Lower lobe of right lung (tissue), 2 donors: Measurements from ENCODE around the gene COX4I2. TPM values are rescaled to one million over a fixed set of nuclear protein-coding genes. Genes with fewer than 3 reads are reported as not detected.
A peak's percentile ranks its signal among the peaks of the same experiment; 100 is the strongest.

ENCODE experiments used
- ATAC-seq, 2 donors: fragments of 200-7000 bp; cut with Tn5 transposase; one replicate each; pipeline ENCODE4 v1.9.1; 2020 to 2022; ENCODE audit warnings: mild to moderate bottlenecking in 2 of 2, moderate library complexity in 2 of 2
- DNase-seq: peaks from one replicate; pipeline ENCODE4 v3.0.0-alpha.2; 2020
- H3K27ac ChIP-seq: fragments of 200-600 bp; one replicate; pipeline ENCODE4 v1.8.0; 2022
- H3K27me3 ChIP-seq: fragments of 200-600 bp; one replicate; pipeline ENCODE4 v1.8.0; 2022; ENCODE audit warnings: low read depth
- H3K36me3 ChIP-seq: fragments of 200-600 bp; one replicate; pipeline ENCODE4 v1.8.0; 2022; ENCODE audit warnings: mild to moderate bottlenecking
- H3K4me1 ChIP-seq: fragments of 200-600 bp; one replicate; pipeline ENCODE4 v1.8.0; 2022
- H3K4me3 ChIP-seq: fragments of 200-600 bp; one replicate; pipeline ENCODE4 v1.8.0; 2022; ENCODE audit warnings: mild to moderate bottlenecking
- H3K9me3 ChIP-seq: fragments of 200-600 bp; one replicate; pipeline ENCODE4 v1.8.0; 2022
- CTCF ChIP-seq: fragments of 200-600 bp; IDR thresholded peaks from one replicate; pipeline ENCODE4 v1.8.0; 2022; ENCODE audit warnings: antibody characterized with exemption, mild to moderate bottlenecking
- intact Hi-C: fragments of 100-400 bp; cut with DNase I; formaldehyde crosslinking; loops from one replicate; pipeline ENCODE4 v1.11.0; 2022
- total RNA-seq: library from RNA; stranded (reverse); fragmentation: NEBNext Ultra II Directional; extraction: Animal tissue kit (Norgen Biotek cat#: 25700); gene quantifications from one replicate; pipeline ENCODE4 v1.2.1, GENCODE V29; 2021
- donor health status: DM: no; HTN: yes; CAD: no; lungs with severe emphysema.

The COX4I2 gene
- total RNA-seq, 1 donor from 2014 or later, result 17.1 TPM

GRCh38 chr20:31632548-31633338, 5.0 kb upstream of the COX4I2 start:
- intact Hi-C loops, result no loop called here
- peak; percentile 4 to 8 for ATAC-seq
- Histone ChIP-seq H3K4me3 (no peak overlapping the region), H3K27me3 (no peaks in the 10 kb centered on the region), H3K9me3 (no peaks in the 10 kb centered on the region), H3K27ac (peak overlapping the region; percentile 56), H3K4me1 (peaks cover 5% of the 10 kb centered on the region), H3K36me3 (no peaks in the 10 kb centered on the region)
- no peak for DNase-seq
- TF ChIP-seq CTCF, result no peak

DNA sequence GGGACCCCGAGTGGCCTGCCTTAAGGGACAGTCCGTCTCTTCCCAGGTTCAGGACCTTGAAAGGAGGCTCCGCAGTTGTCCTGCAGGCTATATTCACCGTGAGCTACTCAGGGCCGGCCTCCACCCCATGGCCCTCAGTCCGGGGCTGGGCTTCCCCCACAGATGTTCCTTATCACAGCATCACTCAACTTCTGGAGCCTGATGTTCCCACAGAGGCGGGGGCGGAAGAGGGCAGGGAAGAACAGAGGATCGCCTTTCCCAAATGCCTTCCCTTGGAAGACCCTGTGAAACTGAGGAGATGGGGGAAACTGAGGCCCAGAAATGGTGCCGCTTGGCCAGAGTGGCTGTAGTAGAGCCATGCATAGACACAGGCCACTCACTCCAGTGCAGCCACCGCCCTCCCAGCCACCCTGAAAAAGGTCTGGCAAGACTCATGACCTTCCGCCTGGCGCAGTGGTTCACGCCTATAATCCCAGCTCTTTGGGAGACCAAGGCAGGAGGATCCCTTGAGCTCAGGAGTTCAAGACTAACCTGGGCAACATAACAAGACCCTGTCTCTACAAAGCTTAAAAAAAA, 4.3 kb upstream of the COX4I2 start:
- H3K27me3 ChIP-seq, result no peaks in the 10 kb centered on the region
- H3K36me3 ChIP-seq, result no peaks in the 10 kb centered on the region
- H3K4me3 ChIP-seq, result no peak overlapping the region
- TF ChIP-seq CTCF, result no peak
- intact Hi-C loops, result no loop called here
- peak; percentile 47 for DNase-seq
- peaks cover 5% of the 10 kb centered on the region for H3K4me1 ChIP-seq
- H3K27ac ChIP-seq, result no peak overlapping the region
- ATAC-seq, result peak; percentile 55 to 57
- no peaks in the 10 kb centered on the region for H3K9me3 ChIP-seq

- TF ChIP-seq CTCF, result no peak
- no peaks in the 10 kb centered on the region for H3K4me1 ChIP-seq
- no peaks in the 10 kb centered on the region for H3K27me3 ChIP-seq
- no peak overlapping the region for H3K27ac ChIP-seq
- H3K36me3 ChIP-seq, result no peaks in the 10 kb centered on the region
- DNase-seq (no peak), ATAC-seq (no peak)
- H3K4me3 ChIP-seq, result peak overlapping the region; percentile 25
- H3K9me3 ChIP-seq, result no peaks in the 10 kb centered on the region
- intact Hi-C loops, result no loop called here
Observed at GRCh38 chr20:31638317-31638716, 605 bp downstream of the COX4I2 start.

GRCh38 chr20:31638816-31639215, 1.1 kb downstream of the COX4I2 start:
- Histone ChIP-seq H3K27ac (no peak overlapping the region), H3K27me3 (no peaks in the 10 kb centered on the region)
- ATAC-seq, result no peak

GRCh38 chr20:31640259-31640658, 2.5 kb downstream of the COX4I2 start:
- no peak overlapping the region for H3K27ac ChIP-seq
- DNase-seq (no peak), ATAC-seq (no peak)
- no peaks in the 10 kb centered on the region for H3K27me3 ChIP-seq
- no peaks in the 10 kb centered on the region for H3K36me3 ChIP-seq
- no peak for TF ChIP-seq CTCF
- intact Hi-C loops, result no loop called here
- H3K4me1 ChIP-seq, result no peaks in the 10 kb centered on the region
- H3K9me3 ChIP-seq, result no peaks in the 10 kb centered on the region
- H3K4me3 ChIP-seq, result peak overlapping the region; percentile 27

More at GRCh38 chr20:31638816-31639215, 1.1 kb downstream of the COX4I2 start:
- no peak for DNase-seq
- no peaks in the 10 kb centered on the region for H3K4me1 ChIP-seq
- TF ChIP-seq CTCF, result no peak
- intact Hi-C loops, result no loop called here
- no peaks in the 10 kb centered on the region for H3K36me3 ChIP-seq
- H3K4me3 ChIP-seq, result no peak overlapping the region
- H3K9me3 ChIP-seq, result no peaks in the 10 kb centered on the region
